Left renal cortex interstitium (tissue), 4 donors: ENCODE data around the gene FBLN2. TPM values are rescaled to one million over a fixed set of nuclear protein-coding genes. Genes with fewer than 3 reads are reported as not detected.
A peak's percentile ranks its signal among the peaks of the same experiment; 100 is the strongest.

ENCODE experiments used
- DNase-seq, 4 donors: peaks; one replicate each; pipeline ENCODE4 v3.0.0-alpha.2; 2013; ENCODE audit warnings: low read depth in 4 of 4, low spot score in 2 of 4, missing footprints in 1 of 4
- polyA plus RNA-seq, 4 donors: library from polyadenylated mRNA; unstranded; fragments of 120-200 nt; gene quantifications; one replicate each; pipeline ENCODE4 v1.2.1, GENCODE V29; 2013; ENCODE audit not compliant: insufficient read length in 4 of 4

FBLN2 gene
- polyA plus RNA-seq, 4 donors, result 24.3 to 31.9 (median 27.5) TPM

DNA sequence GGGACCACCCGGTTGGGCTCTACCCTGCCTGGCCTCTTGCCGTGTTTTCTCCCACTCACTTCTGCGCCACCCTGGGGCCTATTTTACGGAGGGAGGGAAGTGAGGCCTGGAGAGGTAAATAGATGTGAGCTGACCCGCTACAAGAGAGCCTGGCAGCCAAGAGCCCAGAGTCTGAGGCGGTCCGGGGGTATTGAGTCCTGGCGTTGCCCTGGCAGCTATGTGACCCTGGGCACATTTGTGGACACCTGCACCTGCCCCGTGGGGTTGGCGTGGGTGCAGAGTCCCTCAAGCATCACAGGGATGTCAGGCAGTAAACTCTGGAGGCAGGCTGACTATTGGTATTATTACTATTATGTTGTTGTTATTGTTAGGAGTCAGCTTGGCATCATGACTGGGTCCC, 85.7 kb downstream of the FBLN2 start:
- no peak for DNase-seq

DNA sequence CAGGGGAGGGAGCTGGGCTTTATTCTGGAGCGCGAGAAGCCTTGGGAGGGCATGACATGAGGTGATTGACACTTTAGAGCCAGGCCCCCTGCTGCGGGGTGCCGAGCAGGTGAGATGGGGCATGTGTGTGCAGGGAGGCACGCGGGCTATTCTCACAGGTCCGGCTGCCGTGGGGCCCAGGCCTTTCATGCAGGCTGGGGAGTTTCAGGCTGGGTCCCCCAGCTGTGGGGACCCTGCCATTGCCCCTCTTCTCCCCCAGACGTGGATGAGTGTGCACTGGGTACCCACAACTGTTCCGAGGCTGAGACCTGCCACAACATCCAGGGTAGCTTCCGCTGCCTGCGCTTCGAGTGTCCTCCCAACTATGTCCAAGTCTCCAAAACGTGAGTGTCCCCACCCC, 87.3 kb downstream of the FBLN2 start:
- no peak for DNase-seq

GRCh38 chr3:13636874-13637273, 87.9 kb downstream of the FBLN2 start:
- DNase-seq, result no peak

GRCh38 chr3:13637311-13637891, 88.5 kb downstream of the FBLN2 start:
- DNase-seq, result no peak

GRCh38 chr3:13637953-13638352, 89.0 kb downstream of the FBLN2 start:
- no peak for DNase-seq

DNA sequence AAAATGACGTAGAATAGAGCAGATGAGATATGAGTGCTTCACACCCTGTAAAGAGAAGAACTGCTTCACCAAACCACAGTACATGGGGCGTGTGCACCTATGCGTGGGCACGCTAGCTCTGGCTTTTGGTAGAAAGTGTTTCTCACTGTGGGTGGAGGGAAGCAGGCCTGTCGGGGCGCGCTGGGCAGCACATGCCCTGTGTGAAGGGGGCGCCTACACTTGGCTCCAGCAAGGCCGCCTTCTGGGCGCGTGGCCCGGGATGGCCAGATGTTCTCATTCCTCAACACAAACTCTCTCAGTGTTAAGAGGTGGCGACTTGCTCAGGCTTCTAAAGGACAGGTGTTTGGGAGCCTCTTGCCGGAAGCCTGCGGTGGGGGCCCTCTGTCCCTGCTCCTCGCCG, 90.0 kb downstream of the FBLN2 start:
- no peak for DNase-seq

DNA sequence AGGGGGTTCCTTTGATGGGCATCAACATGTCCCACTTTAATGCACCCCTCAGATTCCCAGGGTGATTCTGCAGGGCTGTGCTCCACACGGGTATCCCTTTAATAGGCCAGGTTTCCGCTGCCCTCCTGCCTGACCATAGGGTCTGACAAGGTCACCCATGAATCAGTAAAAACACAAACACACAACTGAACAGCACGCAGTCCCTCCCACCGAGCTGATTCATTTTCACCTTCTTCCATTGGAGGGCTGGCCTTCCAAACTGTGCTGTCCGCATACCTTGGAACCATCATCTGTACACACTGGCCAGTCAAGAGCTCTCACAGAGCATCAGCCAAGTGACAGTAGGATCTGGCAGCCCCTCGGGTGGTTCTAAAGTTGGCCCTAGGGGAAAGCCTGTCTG, 93.7 kb downstream of the FBLN2 start:
- no peak for DNase-seq

DNA sequence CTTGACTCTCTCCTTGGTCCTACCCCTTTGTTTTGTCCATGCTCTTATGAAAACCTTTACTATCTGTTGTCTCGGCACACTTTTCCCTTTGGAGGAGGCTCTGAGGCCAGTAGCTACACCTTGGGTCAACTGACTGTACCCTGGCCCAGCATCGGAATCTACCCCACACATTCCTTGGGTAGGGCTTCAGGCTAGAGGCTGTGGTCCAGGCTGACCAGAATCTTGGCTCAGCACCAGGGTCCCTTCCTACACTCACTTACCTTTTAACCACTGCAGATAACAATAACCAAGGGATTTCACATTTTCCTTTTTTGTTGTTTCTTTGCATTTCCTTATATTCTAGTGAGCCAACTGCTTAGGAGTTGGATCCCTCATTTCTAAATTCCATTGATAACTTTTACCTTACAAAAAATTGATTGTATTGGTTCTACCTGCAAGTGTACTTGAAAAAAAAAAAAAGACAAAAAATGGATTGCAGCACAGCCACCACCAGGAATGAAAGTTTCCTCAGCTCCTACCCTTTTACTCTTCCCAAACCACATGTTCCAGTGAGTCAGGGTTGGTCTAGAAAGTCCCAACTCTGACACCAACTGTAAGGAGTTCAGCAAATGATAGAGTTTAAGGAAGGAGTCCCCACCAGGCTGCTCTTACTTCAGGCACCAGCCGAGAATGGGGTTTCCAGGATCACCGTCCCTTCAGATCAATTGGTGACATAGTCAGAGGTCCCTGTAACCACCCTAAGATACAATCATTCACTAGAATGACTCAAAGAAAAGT, 95.6 kb downstream of the FBLN2 start:
- no peak for DNase-seq

DNA sequence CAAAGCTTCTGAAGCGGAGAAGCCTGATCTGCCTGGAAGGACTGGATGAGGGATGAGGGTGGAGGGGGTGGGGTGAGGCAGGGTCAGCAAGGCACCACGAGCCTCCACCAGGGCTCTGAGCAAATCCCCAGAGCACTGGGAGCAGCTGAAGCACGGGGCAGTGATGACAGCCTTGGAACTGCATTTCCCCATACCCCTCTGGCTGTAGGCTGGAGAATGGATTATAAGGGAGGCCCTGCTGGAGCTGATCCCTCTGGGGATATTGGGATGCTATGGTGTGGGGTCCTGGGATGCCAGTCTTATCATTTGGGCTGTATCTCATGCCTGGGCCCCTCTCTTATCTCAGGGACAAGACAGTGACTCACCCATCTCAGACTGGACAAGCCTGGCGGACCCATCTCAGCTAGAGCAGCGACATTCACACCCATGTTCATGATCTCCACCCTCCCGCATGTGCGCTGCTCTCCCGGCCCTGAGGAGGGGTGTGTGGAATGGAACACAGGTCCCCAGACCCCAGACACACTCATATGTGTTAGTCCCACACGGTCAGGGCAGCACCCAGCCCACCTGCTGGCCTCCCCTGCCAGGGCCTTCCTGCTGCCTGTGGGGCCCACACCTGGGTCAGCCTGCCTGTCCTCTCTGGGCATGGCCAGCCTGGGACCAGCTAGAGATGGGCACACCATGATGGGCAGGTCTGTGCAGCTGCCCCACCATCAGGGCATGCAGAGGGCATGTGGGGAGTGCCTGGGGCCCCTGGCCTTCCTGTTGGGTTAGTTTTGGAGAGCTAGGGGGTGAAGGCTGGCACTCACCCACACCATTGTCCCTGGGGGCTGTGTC, 97.1 kb downstream of the FBLN2 start:
- DNase-seq, result no peak

DNA sequence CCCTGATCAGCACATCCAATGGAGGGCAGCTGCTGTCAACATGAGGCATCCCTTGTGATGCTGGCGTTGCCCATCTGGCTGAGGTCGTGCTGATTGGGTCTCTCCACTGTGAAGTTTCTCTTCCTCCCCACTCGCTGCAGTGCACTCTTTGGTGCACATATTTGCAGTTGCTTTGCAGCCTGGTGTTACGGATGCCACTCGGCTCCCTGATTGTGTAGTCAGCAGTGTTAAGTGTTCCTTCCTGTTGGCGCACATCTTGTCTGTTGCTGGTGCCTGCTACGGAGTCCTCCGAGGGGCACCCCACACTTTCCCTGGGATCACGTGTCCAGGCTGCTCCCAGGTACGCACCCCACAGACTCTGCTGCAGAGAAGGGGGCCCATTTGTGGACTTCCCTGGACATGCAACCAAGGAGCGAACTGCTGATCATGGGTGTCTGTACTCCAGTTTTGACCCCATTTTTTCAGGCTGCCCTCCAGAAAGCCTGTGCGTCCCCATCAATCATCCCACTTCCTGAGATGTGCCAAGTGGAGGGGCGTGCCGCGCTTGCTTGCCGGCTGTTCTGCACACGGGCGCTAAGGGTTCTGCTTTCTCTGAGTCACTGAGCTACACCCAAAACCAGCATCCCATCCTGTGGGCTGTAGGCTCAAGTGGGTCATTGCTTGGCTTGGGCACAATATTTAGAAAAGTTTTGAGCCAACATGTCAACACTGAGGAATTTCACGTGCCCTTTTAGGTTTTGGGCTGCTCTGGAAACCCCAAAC, 98.6 kb downstream of the FBLN2 start:
- DNase-seq, result no peak

DNA sequence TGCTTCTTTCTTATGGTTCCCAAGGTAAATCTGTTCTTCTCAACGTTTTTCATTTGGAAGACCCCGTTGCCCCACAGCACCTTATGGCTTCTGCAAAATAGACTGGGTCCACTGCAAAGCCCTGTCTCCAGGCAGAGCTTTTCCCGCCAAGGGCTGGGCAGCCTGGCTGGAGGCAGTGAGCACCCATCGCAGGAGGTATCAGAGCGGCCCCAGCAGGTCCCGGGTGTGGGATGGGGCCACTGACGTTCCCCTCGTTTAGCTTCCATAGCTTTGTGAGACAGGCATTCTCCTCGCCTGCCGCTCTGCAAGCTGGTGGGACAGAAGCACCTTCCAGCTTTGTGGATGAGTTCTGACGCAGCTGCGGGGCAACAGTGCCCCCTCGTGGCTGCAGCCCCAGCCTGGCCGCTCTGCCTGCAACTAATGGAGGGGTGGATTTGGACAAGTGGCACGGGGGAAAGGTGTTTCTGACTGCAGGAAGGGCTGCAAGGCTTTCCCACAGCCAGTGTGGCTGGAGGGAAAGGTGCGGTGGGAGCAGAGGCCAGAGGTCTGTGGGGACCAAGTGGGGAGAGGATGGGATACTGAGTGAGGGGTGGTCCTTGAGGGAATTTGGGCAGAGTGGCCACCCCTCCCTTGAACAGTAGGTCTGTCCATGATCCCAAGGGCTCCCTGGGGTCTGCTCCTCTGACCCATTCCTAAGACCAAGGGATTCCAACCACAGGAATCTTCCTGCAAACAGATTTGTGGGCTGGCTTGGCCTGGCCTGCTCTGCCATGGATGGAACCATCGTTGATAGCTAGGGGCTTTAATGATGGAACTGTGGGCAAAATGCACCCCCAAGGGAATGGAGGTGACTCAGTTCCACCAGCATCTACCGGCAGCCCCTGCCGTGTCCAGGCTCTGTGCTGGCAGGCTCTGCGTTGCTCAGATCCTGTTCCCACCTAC, 99.4 kb downstream of the FBLN2 start:
- DNase-seq, result peak in 3 of 4 donors; percentile 58 to 77 (median 63)

- peak in 3 of 4 donors; percentile 36 to 62 (median 48) for DNase-seq
Observed at GRCh38 chr3:13650210-13651056, 101.5 kb downstream of the FBLN2 start.

GRCh38 chr3:13651057-13651400, 102.1 kb downstream of the FBLN2 start:
- DNase-seq, result no peak

DNA sequence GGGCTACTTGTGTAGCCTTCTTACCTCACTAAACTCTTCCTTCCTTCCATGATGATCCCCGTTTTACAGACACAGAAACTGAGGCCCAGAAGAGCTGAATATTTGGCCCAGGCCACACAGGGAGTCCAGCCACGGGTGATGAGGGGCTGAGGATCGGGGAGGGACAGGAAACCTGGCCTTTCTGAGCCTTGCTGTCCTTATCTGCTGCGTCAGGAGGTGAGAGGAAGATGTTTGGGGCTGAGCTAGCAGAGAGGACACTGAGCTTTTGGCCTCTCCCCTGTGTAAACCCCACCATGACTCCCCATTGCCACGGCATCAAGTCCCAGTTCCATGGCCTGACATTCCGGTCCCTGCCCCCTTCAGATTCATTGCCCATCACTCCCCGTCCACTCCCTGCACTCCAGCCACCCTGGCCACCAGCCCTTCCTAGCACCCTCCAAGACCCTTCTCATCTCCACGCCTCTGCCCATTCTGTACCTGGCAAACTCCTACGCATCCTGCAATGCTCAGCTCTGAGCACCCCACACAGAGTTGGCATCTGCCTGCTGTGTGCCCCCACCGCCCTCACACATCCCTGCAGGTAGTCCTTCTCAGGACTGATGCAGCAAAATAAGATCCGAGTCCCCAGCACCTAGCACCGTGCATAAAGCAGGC, 103.0 kb downstream of the FBLN2 start:
- no peak for DNase-seq

DNA sequence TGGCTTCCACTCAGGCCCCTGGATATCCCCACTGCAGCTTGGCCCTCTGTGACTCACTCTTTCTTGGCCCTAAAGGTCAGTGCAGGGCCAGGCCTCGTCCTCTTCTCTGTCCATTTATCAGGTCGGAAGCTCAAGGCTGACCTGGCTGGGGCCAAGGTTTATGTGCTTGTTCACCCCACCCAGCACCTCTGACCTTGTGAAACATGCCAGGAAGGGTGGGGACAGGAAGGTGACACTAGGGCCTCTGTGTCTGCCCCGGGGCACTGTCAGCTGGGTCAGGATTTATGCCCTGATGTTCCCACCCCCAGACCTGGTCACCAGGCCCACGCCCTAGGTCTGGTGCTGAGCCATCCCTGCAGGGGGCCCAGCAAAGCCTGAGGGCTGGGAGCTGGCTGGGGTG, 103.8 kb downstream of the FBLN2 start:
- no peak for DNase-seq

DNA sequence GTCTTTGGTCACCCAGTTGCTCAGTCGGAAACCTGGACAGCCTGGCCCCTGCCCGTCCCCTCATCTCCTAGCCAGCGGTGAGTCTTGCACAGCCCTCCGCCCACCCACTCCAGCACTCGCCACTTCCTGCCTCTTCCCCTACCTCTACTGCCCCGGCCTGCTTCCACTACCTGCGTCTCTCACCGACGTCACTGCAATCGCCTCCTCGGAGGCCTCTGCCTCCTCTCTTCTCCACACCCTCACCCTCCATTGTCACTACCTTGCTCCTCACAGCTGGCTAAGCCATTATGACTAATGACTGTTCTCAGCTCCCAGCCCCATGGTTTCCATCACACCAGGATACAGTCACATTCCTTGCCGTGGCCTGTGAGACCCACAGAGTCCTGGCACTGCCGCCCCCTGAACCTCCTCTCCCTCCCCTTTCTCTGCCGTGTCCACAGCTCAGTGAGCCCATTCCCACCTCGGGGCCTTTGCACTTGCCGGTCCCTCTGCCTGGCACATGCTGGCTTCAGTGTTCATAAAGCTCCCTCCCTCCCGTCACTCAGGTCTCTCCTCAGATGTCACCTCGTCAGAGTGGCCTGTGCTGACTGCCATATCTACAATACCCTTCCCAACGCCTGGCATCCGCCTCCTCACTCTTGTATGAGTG, 104.8 kb downstream of the FBLN2 start:
- DNase-seq, result no peak

DNA sequence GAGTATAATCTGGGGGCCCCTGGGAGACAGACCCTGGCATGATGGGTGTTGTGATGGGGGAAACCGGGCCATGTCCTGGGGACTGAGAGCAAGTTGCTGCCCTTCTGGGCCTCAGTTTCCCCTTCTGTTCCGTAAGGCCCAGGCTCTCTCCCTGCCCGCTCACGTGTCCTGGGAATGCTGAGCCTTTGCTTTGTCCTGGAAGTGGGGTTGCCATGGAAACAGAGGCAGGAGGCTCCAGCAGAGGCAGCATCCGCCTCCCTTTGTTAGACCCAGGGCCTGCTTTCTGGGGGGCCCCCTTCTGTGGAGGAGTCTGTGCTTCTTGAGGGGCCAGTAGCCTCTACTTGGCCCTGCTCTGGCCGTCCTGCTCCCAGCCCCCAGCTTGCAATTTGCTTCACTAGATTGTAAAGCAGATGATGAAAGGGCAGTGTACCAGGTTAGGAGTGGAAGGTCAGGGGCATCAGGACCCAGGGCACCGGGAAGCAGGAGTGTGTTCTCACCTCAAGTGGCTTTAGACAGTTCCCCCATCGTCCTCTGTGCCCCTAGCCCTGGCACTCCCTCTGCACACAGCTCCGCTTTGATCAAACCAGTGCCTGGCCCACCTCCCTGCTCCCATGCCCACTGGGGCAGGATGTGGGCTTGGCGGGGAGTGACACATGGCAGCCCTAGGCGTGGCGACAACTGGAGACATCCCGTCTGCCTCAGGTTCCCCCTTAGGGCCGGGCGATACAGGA, 105.6 kb downstream of the FBLN2 start:
- no peak for DNase-seq
